Testis (tissue), 2 donors: ENCODE results near the gene ICA1.

Experiments used
- POLR2A ChIP-seq: fragments of 450-650 bp; IDR thresholded peaks from one replicate; pipeline ENCODE4 v1.6.1; 2017; ENCODE audit warnings: antibody characterized with exemption, mild to moderate bottlenecking, moderate library complexity
- TF ChIP-seq, protein P1 (sequence below), 3 experiments: fragments of 450-650 bp in 2 of 3; fragments of 200-600 bp in 1 of 3; sonication (generic) in 1 of 3; IDR thresholded peaks; one replicate each; pipeline ENCODE4 v1.5.1; 2016 to 2019; ENCODE audit warnings: antibody characterized with exemption in 3 of 3, mild to moderate bottlenecking in 2 of 3, moderate library complexity in 1 of 3

DNA sequence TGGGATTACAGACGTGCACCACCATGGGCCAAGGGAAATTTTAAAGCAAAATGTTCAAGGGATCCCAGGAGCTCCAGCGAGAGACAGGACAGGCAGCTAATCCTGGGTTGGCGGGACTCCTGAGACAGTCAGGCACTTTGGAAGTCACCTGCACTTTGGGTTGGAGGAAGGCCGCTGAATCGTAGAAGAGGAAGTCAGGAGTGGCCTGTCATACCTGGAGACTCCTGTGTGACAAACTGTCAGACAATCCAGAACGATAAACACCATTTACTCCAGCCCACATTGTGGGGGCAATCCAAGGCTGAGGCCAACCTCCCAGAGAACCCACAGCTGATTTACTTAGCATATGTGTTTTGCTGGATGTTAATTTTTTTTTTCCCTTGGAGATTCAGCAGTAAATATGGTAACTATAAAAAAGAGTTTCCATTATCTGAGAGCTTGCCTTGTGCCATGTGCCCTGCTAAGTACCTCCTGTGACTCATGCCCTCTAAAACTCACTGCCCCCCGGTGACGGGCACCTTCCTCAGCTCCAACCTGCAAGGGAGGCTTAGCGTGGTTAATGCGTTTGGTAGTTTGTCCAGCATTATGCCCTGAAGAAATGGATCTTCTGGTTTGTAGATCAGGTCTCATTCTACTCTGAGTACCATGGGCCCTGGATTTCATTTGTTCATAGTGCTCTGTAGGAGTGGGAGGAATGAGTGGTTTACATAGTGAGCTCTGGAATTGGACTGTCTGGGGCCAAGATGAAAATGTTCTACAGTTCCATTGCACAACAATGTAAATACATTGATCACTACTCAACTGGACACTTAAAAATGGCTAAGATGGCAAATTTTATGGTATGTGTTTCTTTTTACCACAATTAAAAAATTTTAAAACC lies 50.9 kb downstream of the ICA1 start:
- TF ChIP-seq, protein P1, sequence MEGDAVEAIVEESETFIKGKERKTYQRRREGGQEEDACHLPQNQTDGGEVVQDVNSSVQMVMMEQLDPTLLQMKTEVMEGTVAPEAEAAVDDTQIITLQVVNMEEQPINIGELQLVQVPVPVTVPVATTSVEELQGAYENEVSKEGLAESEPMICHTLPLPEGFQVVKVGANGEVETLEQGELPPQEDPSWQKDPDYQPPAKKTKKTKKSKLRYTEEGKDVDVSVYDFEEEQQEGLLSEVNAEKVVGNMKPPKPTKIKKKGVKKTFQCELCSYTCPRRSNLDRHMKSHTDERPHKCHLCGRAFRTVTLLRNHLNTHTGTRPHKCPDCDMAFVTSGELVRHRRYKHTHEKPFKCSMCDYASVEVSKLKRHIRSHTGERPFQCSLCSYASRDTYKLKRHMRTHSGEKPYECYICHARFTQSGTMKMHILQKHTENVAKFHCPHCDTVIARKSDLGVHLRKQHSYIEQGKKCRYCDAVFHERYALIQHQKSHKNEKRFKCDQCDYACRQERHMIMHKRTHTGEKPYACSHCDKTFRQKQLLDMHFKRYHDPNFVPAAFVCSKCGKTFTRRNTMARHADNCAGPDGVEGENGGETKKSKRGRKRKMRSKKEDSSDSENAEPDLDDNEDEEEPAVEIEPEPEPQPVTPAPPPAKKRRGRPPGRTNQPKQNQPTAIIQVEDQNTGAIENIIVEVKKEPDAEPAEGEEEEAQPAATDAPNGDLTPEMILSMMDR (IDR thresholded peaks at IDR 0.05) = no peak
- TF ChIP-seq POLR2A = no peak
